GM12875 (cell line): ENCODE results near the gene GRID1.

ENCODE experiments used
- H3K4me3 ChIP-seq: one replicate; pipeline ENCODE4 v1.5.1; 2011; ENCODE audit warnings: low read depth, low read length, control low read depth
- TF ChIP-seq, protein P1 (sequence below): IDR thresholded peaks from 2 replicates; pipeline ENCODE4 v1.5.1; 2011; ENCODE audit warnings: low read depth, mild to moderate bottlenecking, control low read depth, inconsistent platforms, low read length, moderate library complexity, borderline replicate concordance; ENCODE audit not compliant: insufficient read depth

Gene GRID1

DNA sequence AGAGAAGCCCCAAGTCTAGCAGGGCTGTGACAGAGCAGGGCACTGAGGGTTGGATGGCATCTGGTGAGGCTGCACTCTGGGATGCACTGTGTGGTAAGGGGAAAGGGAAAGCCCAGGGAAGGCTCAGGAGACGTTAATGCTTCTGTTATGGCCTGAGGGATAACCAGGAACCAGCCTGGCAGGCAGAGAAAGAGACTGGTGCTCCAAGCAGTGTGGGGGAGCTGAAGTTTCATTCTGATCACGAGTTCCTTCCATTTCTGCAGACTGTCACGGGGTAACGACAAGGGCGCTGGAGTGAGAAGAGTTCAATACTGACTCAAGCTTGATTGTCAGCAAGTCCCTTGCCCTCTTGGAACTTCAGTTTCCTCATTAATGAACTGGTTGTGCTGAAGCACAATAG, 730.9 kb downstream of the GRID1 start:
- no peak overlapping the region for H3K4me3 ChIP-seq
- TF ChIP-seq, protein P1, sequence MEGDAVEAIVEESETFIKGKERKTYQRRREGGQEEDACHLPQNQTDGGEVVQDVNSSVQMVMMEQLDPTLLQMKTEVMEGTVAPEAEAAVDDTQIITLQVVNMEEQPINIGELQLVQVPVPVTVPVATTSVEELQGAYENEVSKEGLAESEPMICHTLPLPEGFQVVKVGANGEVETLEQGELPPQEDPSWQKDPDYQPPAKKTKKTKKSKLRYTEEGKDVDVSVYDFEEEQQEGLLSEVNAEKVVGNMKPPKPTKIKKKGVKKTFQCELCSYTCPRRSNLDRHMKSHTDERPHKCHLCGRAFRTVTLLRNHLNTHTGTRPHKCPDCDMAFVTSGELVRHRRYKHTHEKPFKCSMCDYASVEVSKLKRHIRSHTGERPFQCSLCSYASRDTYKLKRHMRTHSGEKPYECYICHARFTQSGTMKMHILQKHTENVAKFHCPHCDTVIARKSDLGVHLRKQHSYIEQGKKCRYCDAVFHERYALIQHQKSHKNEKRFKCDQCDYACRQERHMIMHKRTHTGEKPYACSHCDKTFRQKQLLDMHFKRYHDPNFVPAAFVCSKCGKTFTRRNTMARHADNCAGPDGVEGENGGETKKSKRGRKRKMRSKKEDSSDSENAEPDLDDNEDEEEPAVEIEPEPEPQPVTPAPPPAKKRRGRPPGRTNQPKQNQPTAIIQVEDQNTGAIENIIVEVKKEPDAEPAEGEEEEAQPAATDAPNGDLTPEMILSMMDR: no peak

DNA sequence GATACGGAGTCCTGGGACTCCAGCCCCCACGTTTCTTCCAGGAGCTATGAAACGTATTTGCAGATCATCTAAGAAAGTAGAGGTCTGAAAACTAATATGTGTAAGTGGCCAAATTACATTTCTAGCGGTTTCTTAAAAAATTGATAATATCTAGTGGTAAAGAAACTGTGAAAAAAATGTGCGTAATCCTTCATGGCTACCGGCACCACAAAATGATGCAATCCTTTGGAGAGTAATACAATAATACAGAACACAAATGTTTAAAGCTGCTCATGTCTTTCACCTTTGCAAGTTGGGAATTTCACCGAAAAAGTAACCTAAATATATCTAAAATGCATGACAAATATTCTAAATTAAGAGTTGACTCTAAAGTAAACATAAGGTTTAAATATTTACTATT, 742.1 kb downstream of the GRID1 start:
- TF ChIP-seq, protein P1: no peak
- no peak overlapping the region for H3K4me3 ChIP-seq

DNA sequence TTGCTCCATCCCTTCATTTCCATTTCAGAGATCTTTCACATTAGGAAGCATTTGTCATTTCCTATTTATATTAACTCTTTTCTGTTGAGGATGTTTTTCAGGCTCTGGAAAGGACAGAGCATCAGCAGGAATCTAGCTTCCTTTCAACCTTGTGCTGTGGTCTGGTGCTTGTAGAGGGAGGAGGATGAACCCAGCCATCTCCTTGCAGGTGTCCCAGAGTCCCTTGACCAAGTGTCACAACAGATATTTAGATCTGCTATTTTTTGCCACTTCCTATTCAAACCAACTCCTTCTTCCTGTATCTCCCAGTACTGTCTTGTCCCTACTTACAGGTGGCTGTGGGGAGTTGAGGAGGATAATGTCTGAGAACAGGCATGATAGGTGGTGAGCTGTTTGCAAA, 742.8 kb downstream of the GRID1 start:
- no peak overlapping the region for H3K4me3 ChIP-seq
- TF ChIP-seq, protein P1: no peak

DNA sequence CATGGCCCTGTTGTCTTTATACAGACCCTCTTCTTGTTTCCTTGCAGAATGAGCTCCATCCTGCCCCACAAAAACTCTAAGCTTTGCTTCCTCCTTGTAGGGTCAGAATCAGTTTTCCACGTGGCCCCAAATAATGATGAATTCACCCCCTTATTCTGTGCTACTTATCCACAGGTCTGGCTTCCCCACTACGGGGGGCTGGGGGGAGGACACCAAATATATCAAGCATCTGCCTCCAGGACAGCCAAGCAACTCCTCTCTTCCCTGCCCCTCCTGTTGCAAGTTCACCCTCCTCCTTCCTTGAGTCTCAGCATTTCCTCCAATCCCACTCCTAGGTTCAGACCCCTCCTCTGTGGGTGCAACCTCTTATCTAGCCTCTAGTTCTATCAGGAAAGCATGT, 743.3 kb downstream of the GRID1 start:
- H3K4me3 ChIP-seq: no peak overlapping the region
- TF ChIP-seq, protein P1: no peak

DNA sequence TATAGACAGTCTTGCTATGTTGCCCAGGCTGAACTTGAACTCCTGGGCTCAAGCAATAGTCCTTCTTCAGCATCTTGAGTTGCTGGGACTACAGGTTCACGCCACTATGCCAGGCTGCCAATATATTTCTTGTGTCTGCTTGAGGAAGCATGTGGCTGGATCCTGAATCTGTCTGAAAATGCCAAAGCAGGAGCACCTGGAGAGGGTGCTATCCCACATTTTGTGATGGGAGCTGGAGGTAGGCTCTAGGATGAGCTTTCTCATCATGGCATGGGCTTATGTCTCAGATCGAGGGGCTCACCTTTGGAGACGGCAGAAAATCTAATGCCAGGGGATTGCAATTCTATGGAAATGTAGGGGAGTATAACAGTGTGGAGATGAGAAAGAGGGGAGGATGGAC, 744.2 kb downstream of the GRID1 start:
- no peak overlapping the region for H3K4me3 ChIP-seq
- TF ChIP-seq, protein P1: no peak

DNA sequence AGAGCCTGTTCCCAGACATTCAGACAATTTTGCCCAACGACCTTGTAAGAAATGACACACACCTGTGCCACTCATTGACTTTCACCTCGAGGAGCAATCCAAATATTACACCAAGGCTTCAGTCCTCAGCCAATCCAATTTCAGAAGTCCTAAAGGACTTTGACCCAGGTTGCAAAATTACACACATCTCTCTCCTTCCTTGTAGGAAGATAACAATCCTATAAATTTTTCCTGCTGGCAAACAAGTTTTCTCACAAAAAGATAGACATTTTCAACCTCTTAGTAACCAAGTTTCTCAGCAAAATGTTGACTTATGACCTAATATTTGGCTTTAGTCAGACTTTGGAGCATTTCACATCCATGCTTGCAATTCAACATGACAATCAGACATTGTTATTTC, 745.0 kb downstream of the GRID1 start:
- no peak overlapping the region for H3K4me3 ChIP-seq
- TF ChIP-seq, protein P1: no peak

DNA sequence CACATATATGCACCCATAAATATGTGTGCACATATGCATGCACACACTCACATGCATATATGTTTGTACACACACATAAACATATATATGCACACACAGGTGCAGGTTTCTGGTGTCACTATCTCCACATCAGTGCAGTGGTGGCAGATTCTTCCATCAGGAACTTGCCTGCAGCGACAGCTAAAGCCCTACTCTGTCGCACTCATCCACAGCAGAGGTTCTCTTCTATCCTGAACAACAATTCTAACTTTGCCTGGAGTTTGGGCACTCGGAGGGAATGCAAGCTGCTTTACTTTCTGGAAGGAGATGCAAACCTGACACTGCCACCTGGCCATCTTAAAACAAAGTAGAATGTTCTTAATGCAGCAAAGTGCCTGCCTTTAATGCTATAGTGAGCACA, 745.8 kb downstream of the GRID1 start:
- H3K4me3 ChIP-seq: no peak overlapping the region
- TF ChIP-seq, protein P1: no peak
